A549 (cell line): ENCODE data around the gene RAMACL. TPM values are rescaled to one million over a fixed set of nuclear protein-coding genes. Genes with fewer than 3 reads are reported as not detected.

ENCODE experiments used
- ATAC-seq, 2 experiments: fragments of 200-7000 bp in 1 of 2; fragments of >200 bp in 1 of 2; cut with Nextera tagmentation in 1 of 2; cut with Tn5 transposase in 1 of 2; 3 replicates each; pipeline versions ENCODE4 v1.8.0 to v1.9.1; 2018 to 2020; ENCODE audit warnings: mild to moderate bottlenecking in 1 of 2, moderate library complexity in 1 of 2
- CTCF ChIA-PET: fragments of 300-600 bp; sonication (Branson Sonifier 250); formaldehyde crosslinking; extraction: SDS; loops from one replicate; lab custom pipeline; 2021; ENCODE audit warnings: antibody characterized with exemption, inconsistent platforms; lab: Yijun Ruan, JAX
- POLR2A ChIA-PET: fragments of 350-600 bp; formaldehyde crosslinking; extraction: SDS; loops from one replicate; lab custom pipeline; 2021; ENCODE audit warnings: antibody characterized with exemption, inconsistent platforms; lab: Yijun Ruan, JAX
- DNase-seq, 2 experiments: peaks; one replicate each; pipeline versions ENCODE4 v3.0.0 to v3.0.0-alpha.2; 2011 to 2016; ENCODE audit warnings: low read depth in 1 of 2, low spot score in 1 of 2
- FAIRE-seq: peaks from 2 replicates; lab custom pipeline; 2011; peaks lifted over from hg19 to GRCh38; lab: Jason Lieb, UNC
- H3K27ac ChIP-seq, 2 experiments: fragments of >200 bp; sonication (Bioruptor Twin); formaldehyde crosslinking; 3 replicates each; pipeline ENCODE4 v1.5.1; 2016 to 2017
- H3K4me1 ChIP-seq: fragments of >200 bp; sonication (Bioruptor Twin); formaldehyde crosslinking; 3 replicates; pipeline ENCODE4 v1.6.1; 2016
- H3K4me2 ChIP-seq: fragments of >200 bp; sonication (Bioruptor Twin); formaldehyde crosslinking; 3 replicates; pipeline ENCODE4 v1.6.1; 2016
- H3K4me3 ChIP-seq: fragments of >200 bp; sonication (Bioruptor Twin); formaldehyde crosslinking; 3 replicates; pipeline ENCODE4 v1.5.1; 2016
- H3K9me3 ChIP-seq: fragments of >200 bp; sonication (Bioruptor Twin); formaldehyde crosslinking; 3 replicates; pipeline ENCODE4 v1.6.1; 2016
- CEBPB ChIP-seq, 2 experiments: fragments of >200 bp in 1 of 2; sonication (Bioruptor Twin) in 1 of 2; formaldehyde crosslinking in 1 of 2; IDR thresholded peaks; 2 replicates each; pipeline ENCODE4 v1.6.1; 2012 to 2016
- CHD2 ChIP-seq: fragments of 150-350 bp; IDR thresholded peaks from 2 replicates; pipeline ENCODE4 v1.6.1; 2014; ENCODE audit warnings: low read length; ENCODE audit not compliant: partially characterized antibody
- EHF ChIP-seq: fragments of 250-450 bp; sonication (Bioruptor Pico); IDR thresholded peaks from 2 replicates; pipeline ENCODE4 v1.5.0; 2020; ENCODE audit warnings: mild to moderate bottlenecking
- EP300 ChIP-seq, 2 experiments: fragments of >200 bp; sonication (Bioruptor Twin); formaldehyde crosslinking; IDR thresholded peaks; 2 replicates in 1 of 2; 3 replicates in 1 of 2; pipeline ENCODE4 v1.6.1; 2016 to 2017
- FOSB ChIP-seq: fragments of 250-450 bp; sonication (Bioruptor Pico); IDR thresholded peaks from 2 replicates; pipeline ENCODE4 v1.5.0; 2020; ENCODE audit warnings: mild to moderate bottlenecking, moderate library complexity
- FOSL2 ChIP-seq, 2 experiments: fragments of 450-650 bp in 1 of 2; fragments of >200 bp in 1 of 2; sonication (Bioruptor Twin) in 1 of 2; formaldehyde crosslinking; IDR thresholded peaks; 2 replicates each; pipeline versions ENCODE4 v1.5.0 to v1.6.1; 2016 to 2020; ENCODE audit warnings: mild to moderate bottlenecking in 1 of 2, moderate library complexity in 1 of 2
- FOXS1 ChIP-seq: fragments of 250-450 bp; sonication (Bioruptor Pico); IDR thresholded peaks from 2 replicates; pipeline ENCODE4 v1.5.0; 2020; ENCODE audit warnings: mild to moderate bottlenecking, moderate library complexity
- HOXA7 ChIP-seq: fragments of 250-450 bp; sonication (Bioruptor Pico); IDR thresholded peaks from 2 replicates; pipeline ENCODE4 v1.5.0; 2020; ENCODE audit warnings: mild to moderate bottlenecking, moderate library complexity
- HOXB13 ChIP-seq: fragments of 250-450 bp; sonication (Bioruptor Pico); IDR thresholded peaks from 2 replicates; pipeline ENCODE4 v1.5.0; 2020; ENCODE audit warnings: low read depth, mild to moderate bottlenecking, moderate library complexity
- HOXB5 ChIP-seq: fragments of 250-450 bp; sonication (Bioruptor Pico); IDR thresholded peaks from 2 replicates; pipeline ENCODE4 v1.5.0; 2020; ENCODE audit warnings: mild to moderate bottlenecking, moderate library complexity
- KDM1A ChIP-seq: fragments of 200-600 bp; sonication (generic); IDR thresholded peaks from 2 replicates; pipeline ENCODE4 v1.6.1; 2016; ENCODE audit warnings: low read depth, mild to moderate bottlenecking
- MAFK ChIP-seq: fragments of 450-650 bp; IDR thresholded peaks from 2 replicates; pipeline ENCODE4 v1.6.1; 2014; ENCODE audit not compliant: partially characterized antibody
- MAZ ChIP-seq: fragments of 150-350 bp; IDR thresholded peaks from 2 replicates; pipeline ENCODE4 v1.6.1; 2014; ENCODE audit warnings: antibody characterized with exemption, low read depth, low read length, borderline replicate concordance
- MYC ChIP-seq: IDR thresholded peaks from 2 replicates; pipeline ENCODE4 v1.6.1; 2012; ENCODE audit warnings: mild to moderate bottlenecking, inconsistent platforms, low read length, improper control_type of control experiment, borderline replicate concordance
- NR3C1 ChIP-seq: fragments of >200 bp; sonication (Bioruptor Twin); formaldehyde crosslinking; IDR thresholded peaks from 3 replicates; pipeline ENCODE4 v1.6.1; 2017
- POLR2AphosphoS2 ChIP-seq: conservative IDR thresholded peaks from 2 replicates; pipeline ENCODE4 v1.6.1; 2012; ENCODE audit warnings: low read length, improper control_type of control experiment, inconsistent platforms
- RAD21 ChIP-seq, 2 experiments: fragments of >200 bp in 1 of 2; sonication (Bioruptor Twin) in 1 of 2; formaldehyde crosslinking in 1 of 2; IDR thresholded peaks in 1 of 2; conservative IDR thresholded peaks in 1 of 2; 2 replicates in 1 of 2; 3 replicates in 1 of 2; pipeline ENCODE4 v1.6.1; 2012 to 2018; ENCODE audit warnings: inconsistent platforms in 1 of 2
- RCOR1 ChIP-seq: fragments of 150-350 bp; IDR thresholded peaks from 2 replicates; pipeline ENCODE4 v1.6.1; 2014; ENCODE audit warnings: antibody characterized with exemption, low read length, low read depth
- SREBF2 ChIP-seq: fragments of 450-650 bp; IDR thresholded peaks from 2 replicates; pipeline ENCODE4 v1.6.1; 2014; ENCODE audit warnings: mild to moderate bottlenecking, moderate library complexity
- ZC3H11A ChIP-seq: fragments of 450-650 bp; IDR thresholded peaks from 2 replicates; pipeline ENCODE4 v1.6.1; 2014; ENCODE audit warnings: antibody characterized with exemption, mild to moderate bottlenecking
- WGBS: methylation state at CpG from one replicate; pipeline ENCODE4 v1.1.6; 2017; ENCODE audit errors: missing lambda C conversion rate; 5-methylcytosine and 5-hydroxymethylcytosine counted together
- polyA plus RNA-seq, 4 experiments: library from polyadenylated mRNA; depleted of rRNA in 3 of 4; stranded (reverse); fragments of >200 nt; fragmentation: RNase III in 1 of 4; extraction: RNeasy Plus Mini Kit Qiagen cat#74134 plus additional on column Dnase treatment in 1 of 4; gene quantifications; 2 replicates in 3 of 4; 3 replicates in 1 of 4; pipeline ENCODE4 v1.2.3, GENCODE V29; 2011 to 2017
- TF ChIP-seq, protein P1 (sequence below): IDR thresholded peaks from 2 replicates; pipeline ENCODE4 v1.6.1; 2012
- TF ChIP-seq, protein P2 (sequence below): fragments of 150-350 bp; IDR thresholded peaks from 2 replicates; pipeline ENCODE4 v1.6.1; 2014; ENCODE audit warnings: low read depth, mild to moderate bottlenecking, low read length
- TF ChIP-seq, protein P3 (sequence below): fragments of 200-600 bp; sonication (generic); IDR thresholded peaks from 2 replicates; pipeline ENCODE4 v1.6.1; 2016; ENCODE audit warnings: antibody characterized with exemption, mild to moderate bottlenecking, moderate library complexity
- TF ChIP-seq, protein P4 (sequence below): fragments of >200 bp; sonication (Bioruptor Twin); formaldehyde crosslinking; IDR thresholded peaks from 2 replicates; pipeline ENCODE4 v1.6.1; 2016
- TF ChIP-seq, protein P5 (sequence below): fragments of 250-450 bp; sonication (Bioruptor Pico); IDR thresholded peaks from 2 replicates; pipeline ENCODE4 v1.5.0; 2020; ENCODE audit warnings: low read depth, mild to moderate bottlenecking, moderate library complexity

RAMACL gene
- polyA plus RNA-seq, 2 of the 4 experiments (the other 2 are of a cell fraction): 0.08 to 0.67 TPM

DNA sequence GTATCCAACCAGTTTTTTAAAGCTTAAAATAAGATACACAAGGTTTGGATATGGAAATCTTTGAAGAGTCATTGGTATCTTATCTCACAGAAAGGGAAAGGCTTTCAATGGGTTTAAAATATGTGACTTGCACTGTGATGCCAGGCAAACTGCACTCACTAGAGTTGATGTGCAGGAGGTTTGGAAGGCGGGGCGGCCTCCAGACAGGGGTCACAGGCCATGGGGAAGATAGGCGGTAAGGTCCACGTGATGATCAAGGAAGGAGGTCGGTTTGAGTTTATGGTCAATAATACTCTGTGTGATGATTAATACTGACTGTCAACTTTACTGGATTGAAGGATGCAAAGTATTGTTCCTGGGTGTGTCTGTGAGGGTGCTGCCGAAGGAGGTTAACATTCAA is 9.5 kb upstream of the RAMACL start:
- Histone ChIP-seq H3K4me1 (no peaks in the 10 kb centered on the region), H3K4me3 (no peak overlapping the region), H3K27ac (no peak overlapping the region), H3K9me3 (no peaks in the 10 kb centered on the region), H3K4me2 (no peak overlapping the region)
- POLR2A ChIA-PET: no interaction called here
- ATAC-seq: no peak
- DNase-seq: no peak
- WGBS: 35% methylated on average over 6 of the region's 6 CpGs
- no peak for FAIRE-seq
- CTCF ChIA-PET: no interaction called here
- TF ChIP-seq FOSB (no peak), CEBPB (IDR thresholded peaks at IDR 0.05) (no peak), NR3C1 (no peak), RCOR1 (no peak), ZC3H11A (no peak), HOXB13 (CRISPR knock-in tag) (no peak), FOXS1 (CRISPR knock-in tag) (no peak), SREBF2 (no peak), HOXA7 (CRISPR knock-in tag) (no peak), KDM1A (no peak), HOXB5 (CRISPR knock-in tag) (no peak), EP300 (IDR thresholded peaks at IDR 0.05) (no peak), EHF (no peak), POLR2AphosphoS2 (no peak), CHD2 (no peak), FOSL2 (IDR thresholded peaks at IDR 0.05) (no peak), FOSL2 (CRISPR knock-in tag; IDR thresholded peaks at IDR 0.05) (no peak), MYC (no peak)
- TF ChIP-seq, protein P1, sequence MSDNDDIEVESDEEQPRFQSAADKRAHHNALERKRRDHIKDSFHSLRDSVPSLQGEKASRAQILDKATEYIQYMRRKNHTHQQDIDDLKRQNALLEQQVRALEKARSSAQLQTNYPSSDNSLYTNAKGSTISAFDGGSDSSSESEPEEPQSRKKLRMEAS: no peak
- TF ChIP-seq, protein P2, sequence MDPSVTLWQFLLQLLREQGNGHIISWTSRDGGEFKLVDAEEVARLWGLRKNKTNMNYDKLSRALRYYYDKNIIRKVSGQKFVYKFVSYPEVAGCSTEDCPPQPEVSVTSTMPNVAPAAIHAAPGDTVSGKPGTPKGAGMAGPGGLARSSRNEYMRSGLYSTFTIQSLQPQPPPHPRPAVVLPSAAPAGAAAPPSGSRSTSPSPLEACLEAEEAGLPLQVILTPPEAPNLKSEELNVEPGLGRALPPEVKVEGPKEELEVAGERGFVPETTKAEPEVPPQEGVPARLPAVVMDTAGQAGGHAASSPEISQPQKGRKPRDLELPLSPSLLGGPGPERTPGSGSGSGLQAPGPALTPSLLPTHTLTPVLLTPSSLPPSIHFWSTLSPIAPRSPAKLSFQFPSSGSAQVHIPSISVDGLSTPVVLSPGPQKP: no peak
- TF ChIP-seq, protein P3, sequence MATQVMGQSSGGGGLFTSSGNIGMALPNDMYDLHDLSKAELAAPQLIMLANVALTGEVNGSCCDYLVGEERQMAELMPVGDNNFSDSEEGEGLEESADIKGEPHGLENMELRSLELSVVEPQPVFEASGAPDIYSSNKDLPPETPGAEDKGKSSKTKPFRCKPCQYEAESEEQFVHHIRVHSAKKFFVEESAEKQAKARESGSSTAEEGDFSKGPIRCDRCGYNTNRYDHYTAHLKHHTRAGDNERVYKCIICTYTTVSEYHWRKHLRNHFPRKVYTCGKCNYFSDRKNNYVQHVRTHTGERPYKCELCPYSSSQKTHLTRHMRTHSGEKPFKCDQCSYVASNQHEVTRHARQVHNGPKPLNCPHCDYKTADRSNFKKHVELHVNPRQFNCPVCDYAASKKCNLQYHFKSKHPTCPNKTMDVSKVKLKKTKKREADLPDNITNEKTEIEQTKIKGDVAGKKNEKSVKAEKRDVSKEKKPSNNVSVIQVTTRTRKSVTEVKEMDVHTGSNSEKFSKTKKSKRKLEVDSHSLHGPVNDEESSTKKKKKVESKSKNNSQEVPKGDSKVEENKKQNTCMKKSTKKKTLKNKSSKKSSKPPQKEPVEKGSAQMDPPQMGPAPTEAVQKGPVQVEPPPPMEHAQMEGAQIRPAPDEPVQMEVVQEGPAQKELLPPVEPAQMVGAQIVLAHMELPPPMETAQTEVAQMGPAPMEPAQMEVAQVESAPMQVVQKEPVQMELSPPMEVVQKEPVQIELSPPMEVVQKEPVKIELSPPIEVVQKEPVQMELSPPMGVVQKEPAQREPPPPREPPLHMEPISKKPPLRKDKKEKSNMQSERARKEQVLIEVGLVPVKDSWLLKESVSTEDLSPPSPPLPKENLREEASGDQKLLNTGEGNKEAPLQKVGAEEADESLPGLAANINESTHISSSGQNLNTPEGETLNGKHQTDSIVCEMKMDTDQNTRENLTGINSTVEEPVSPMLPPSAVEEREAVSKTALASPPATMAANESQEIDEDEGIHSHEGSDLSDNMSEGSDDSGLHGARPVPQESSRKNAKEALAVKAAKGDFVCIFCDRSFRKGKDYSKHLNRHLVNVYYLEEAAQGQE: no peak

DNA sequence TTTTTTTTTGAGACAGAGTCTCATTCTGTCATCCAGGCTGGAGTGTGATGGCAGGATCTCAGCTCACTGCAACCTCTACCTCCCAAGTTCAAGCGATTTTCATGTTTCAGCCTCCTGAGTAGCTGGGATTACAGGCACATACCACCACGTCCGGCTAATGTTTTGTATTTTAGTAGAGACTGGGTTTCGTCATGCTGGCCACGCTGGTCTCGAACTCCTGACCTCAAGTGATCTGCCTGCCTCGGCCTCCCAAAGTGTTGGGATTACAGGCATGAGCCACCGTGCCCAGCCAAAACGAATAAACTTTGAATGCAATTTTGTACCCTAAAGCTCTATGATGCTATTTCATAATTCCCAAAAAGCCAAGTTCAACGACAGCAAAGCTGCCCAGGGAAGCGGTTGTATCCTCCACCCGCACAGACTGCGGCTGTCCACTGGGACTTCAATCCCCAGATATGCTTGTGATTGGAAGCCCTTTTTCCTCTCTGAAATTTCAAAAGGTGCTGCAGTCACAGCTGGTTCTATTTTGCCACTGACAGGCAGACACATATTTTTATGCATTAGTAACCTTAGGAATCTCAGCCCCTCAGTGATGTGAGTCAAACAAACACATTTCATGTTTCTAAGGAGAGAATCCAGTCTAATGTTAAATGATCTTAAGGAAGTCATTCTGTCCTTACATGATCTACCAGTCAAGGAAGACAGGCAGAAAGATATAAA is 8.7 kb upstream of the RAMACL start:
- Histone ChIP-seq H3K4me2 (no peak overlapping the region), H3K27ac (no peak overlapping the region), H3K4me3 (no peak overlapping the region), H3K9me3 (no peaks in the 10 kb centered on the region), H3K4me1 (no peaks in the 10 kb centered on the region)
- ATAC-seq (no peak), FAIRE-seq (no peak), DNase-seq (no peak)
- ChIA-PET POLR2A (no interaction called here), CTCF (no interaction called here)
- 72% methylated on average over 12 of the region's 13 CpGs for WGBS
- TF ChIP-seq, protein P4, sequence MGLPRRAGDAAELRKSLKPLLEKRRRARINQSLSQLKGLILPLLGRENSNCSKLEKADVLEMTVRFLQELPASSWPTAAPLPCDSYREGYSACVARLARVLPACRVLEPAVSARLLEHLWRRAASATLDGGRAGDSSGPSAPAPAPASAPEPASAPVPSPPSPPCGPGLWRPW: no peak
- TF ChIP-seq HOXB5 (CRISPR knock-in tag): no peak
- TF ChIP-seq KDM1A: no peak
- TF ChIP-seq RAD21 (conservative IDR thresholded peaks at IDR 0.05 in 1 of 2, IDR thresholded peaks at IDR 0.05 in 1 of 2): no peak
- no peak for TF ChIP-seq POLR2AphosphoS2
- TF ChIP-seq MAFK: no peak
- TF ChIP-seq, protein P5, sequence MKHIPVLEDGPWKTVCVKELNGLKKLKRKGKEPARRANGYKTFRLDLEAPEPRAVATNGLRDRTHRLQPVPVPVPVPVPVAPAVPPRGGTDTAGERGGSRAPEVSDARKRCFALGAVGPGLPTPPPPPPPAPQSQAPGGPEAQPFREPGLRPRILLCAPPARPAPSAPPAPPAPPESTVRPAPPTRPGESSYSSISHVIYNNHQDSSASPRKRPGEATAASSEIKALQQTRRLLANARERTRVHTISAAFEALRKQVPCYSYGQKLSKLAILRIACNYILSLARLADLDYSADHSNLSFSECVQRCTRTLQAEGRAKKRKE (CRISPR knock-in tag): no peak
- no peak for TF ChIP-seq MAZ
- TF ChIP-seq CEBPB (IDR thresholded peaks at IDR 0.05): no peak
